HCT116 (cell line): ENCODE measurements around the gene MPIG6B. TPM values are rescaled to one million over a fixed set of nuclear protein-coding genes. Genes with fewer than 3 reads are reported as not detected.

ENCODE experiments used
- ATAC-seq: fragments of 200-7000 bp; cut with Tn5 transposase; 2 replicates; pipeline ENCODE4 v1.9.1; 2020; ENCODE audit warnings: mild to moderate bottlenecking, moderate library complexity
- BruUV-seq: library from RNA; stranded (reverse); fragments of 400-500 nt; replicated peaks from 2 replicates; lab custom pipeline; 2021; lab: Mats Ljungman, UMichigan
- CTCF ChIA-PET: fragments of 300-600 bp; sonication (Branson Sonifier 250); formaldehyde crosslinking; loops from one replicate; lab custom pipeline; 2021; ENCODE audit warnings: antibody characterized with exemption; lab: Charles Lee
- POLR2A ChIA-PET: fragments of 300-600, 350-600 bp; sonication (Branson Sonifier 250); formaldehyde crosslinking; loops from one replicate; lab custom pipeline; 2021; ENCODE audit warnings: antibody characterized with exemption; lab: Charles Lee
- RAD21 ChIA-PET, 2 experiments: fragments of 300-600 bp; sonication (Branson Sonifier 250); formaldehyde crosslinking; loops; one replicate each; lab custom pipeline; 2023; ENCODE audit warnings: low total read pairs in 2 of 2; ENCODE audit not compliant: uncharacterized antibody in 2 of 2, unreplicated experiment in 2 of 2, low non-redundant PET in 1 of 2; lab: Charles Lee
- DNase-seq: peaks from one replicate; pipeline ENCODE4 v3.0.0-alpha.2; 2010; ENCODE audit warnings: low read depth, low spot score
- H2AFZ ChIP-seq: fragments of 200-600 bp; shearing (Covaris generic), sonication (generic); 2 replicates; pipeline ENCODE4 v1.6.1; 2017; ENCODE audit warnings: low read depth, mixed run types, mixed read lengths, antibody characterized with exemption, low read length; ENCODE audit not compliant: poor library complexity, severe bottlenecking
- H3K27ac ChIP-seq: 2 replicates; pipeline ENCODE4 v1.5.1; 2012; ENCODE audit warnings: low read depth, low read length
- H3K27me3 ChIP-seq: fragments of 200-600 bp; sonication (generic); 2 replicates; pipeline ENCODE4 v1.6.1; 2016; ENCODE audit warnings: mixed run types, low read length, mixed read lengths; ENCODE audit not compliant: insufficient read depth
- H3K36me3 ChIP-seq, 2 experiments: fragments of 200-500 bp in 1 of 2; fragments of 200-600 bp in 1 of 2; sonication (Bioruptor generic) in 1 of 2; sonication (generic) in 1 of 2; 2 replicates each; pipeline versions ENCODE4 v1.5.1 to v1.6.1; 2014 to 2016; ENCODE audit warnings: low read length in 2 of 2, inconsistent platforms in 1 of 2, mixed read lengths in 1 of 2, mixed run types in 1 of 2; ENCODE audit not compliant: insufficient read depth in 2 of 2, control insufficient read depth in 1 of 2
- H3K4me1 ChIP-seq, 2 experiments: fragments of 200-600 bp in 1 of 2; sonication (generic) in 1 of 2; 2 replicates each; pipeline versions ENCODE4 v1.5.1 to v1.6.1; 2012 to 2017; ENCODE audit warnings: low read length in 2 of 2, inconsistent platforms in 1 of 2, mild to moderate bottlenecking in 1 of 2, mixed read lengths in 1 of 2, mixed run types in 1 of 2, moderate library complexity in 1 of 2; ENCODE audit not compliant: insufficient read depth in 2 of 2, control insufficient read depth in 1 of 2
- H3K4me2 ChIP-seq: fragments of 200-600 bp; sonication (generic); 2 replicates; pipeline ENCODE4 v1.6.1; 2017; ENCODE audit warnings: mixed run types, low read length, mixed read lengths
- H3K4me3 ChIP-seq, 2 experiments: fragments of 200-600 bp in 1 of 2; sonication (generic) in 1 of 2; replicated peaks in 1 of 2; 2 replicates each; pipeline ENCODE4 v1.5.1; 2011 to 2016; ENCODE audit warnings: low read length in 2 of 2, control low read depth in 1 of 2, low read depth in 1 of 2, mild to moderate bottlenecking in 1 of 2, mixed read lengths in 1 of 2, mixed run types in 1 of 2
- H3K79me2 ChIP-seq: fragments of 200-600 bp; sonication (generic); 2 replicates; pipeline ENCODE4 v1.6.1; 2017; ENCODE audit warnings: mild to moderate bottlenecking, mixed run types, low read length, moderate library complexity, mixed read lengths; ENCODE audit not compliant: insufficient read depth
- H3K9ac ChIP-seq: fragments of 200-600 bp; sonication (generic); 2 replicates; pipeline ENCODE4 v1.6.1; 2016; ENCODE audit warnings: low read length, mixed read lengths
- H3K9me2 ChIP-seq: fragments of 200-600 bp; sonication (generic), shearing (Covaris generic); 2 replicates; pipeline ENCODE4 v1.6.1; 2017; ENCODE audit warnings: mixed run types, mild to moderate bottlenecking, moderate library complexity; ENCODE audit not compliant: insufficient read depth
- H3K9me3 ChIP-seq, 2 experiments: fragments of 200-500 bp in 1 of 2; fragments of 200-600 bp in 1 of 2; sonication (Bioruptor generic) in 1 of 2; sonication (generic) in 1 of 2; 2 replicates each; pipeline ENCODE4 v1.6.1; 2014 to 2017; ENCODE audit warnings: low read length in 2 of 2, mixed read lengths in 2 of 2, inconsistent platforms in 1 of 2, low read depth in 1 of 2, mild to moderate bottlenecking in 1 of 2, mixed run types in 1 of 2, moderate library complexity in 1 of 2; ENCODE audit not compliant: control insufficient read depth in 1 of 2, insufficient read depth in 1 of 2
- H4K20me1 ChIP-seq: fragments of 200-600 bp; sonication (generic), shearing (Covaris generic); 2 replicates; pipeline ENCODE4 v1.6.1; 2017; ENCODE audit warnings: mixed run types, mild to moderate bottlenecking, moderate library complexity; ENCODE audit not compliant: insufficient read depth
- CBX3 ChIP-seq: IDR thresholded peaks from 2 replicates; pipeline ENCODE4 v1.6.1; 2012; ENCODE audit warnings: low read depth
- CEBPB ChIP-seq: IDR thresholded peaks from 2 replicates; pipeline ENCODE4 v1.6.1; 2012; ENCODE audit warnings: low read depth
- CTCF ChIP-seq, 3 experiments: fragments of 200-600 bp in 1 of 3; sonication (generic) in 1 of 3; IDR thresholded peaks in 2 of 3; conservative IDR thresholded peaks in 1 of 3; 2 replicates each; pipeline ENCODE4 v1.5.1; 2012 to 2017; ENCODE audit warnings: low read depth in 2 of 3, low read length in 2 of 3, antibody characterized with exemption in 1 of 3, borderline replicate concordance in 1 of 3, control low read depth in 1 of 3, mild to moderate bottlenecking in 1 of 3, mixed read lengths in 1 of 3, mixed run types in 1 of 3, moderate library complexity in 1 of 3; ENCODE audit not compliant: insufficient read depth in 1 of 3
- EGR1 ChIP-seq: IDR thresholded peaks from 2 replicates; pipeline ENCODE4 v1.6.1; 2012; ENCODE audit warnings: low read depth
- EZH2 ChIP-seq: fragments of 200-600 bp; sonication (generic); IDR thresholded peaks from 2 replicates; pipeline ENCODE4 v1.6.1; 2017; ENCODE audit warnings: antibody characterized with exemption, mixed run types
- EZH2phosphoT487 ChIP-seq: fragments of 200-600 bp; IDR thresholded peaks from 2 replicates; pipeline ENCODE4 v1.6.1; 2018; ENCODE audit warnings: antibody characterized with exemption, borderline replicate concordance
- JUND ChIP-seq: IDR thresholded peaks from 2 replicates; pipeline ENCODE4 v1.6.1; 2012
- MAX ChIP-seq: IDR thresholded peaks from 2 replicates; pipeline ENCODE4 v1.6.1; 2012
- POLR2A ChIP-seq: IDR thresholded peaks from 2 replicates; pipeline ENCODE4 v1.7.0; 2011; ENCODE audit warnings: borderline replicate concordance; ENCODE audit not compliant: insufficient read depth, insufficient read length; ENCODE audit errors: extremely low read depth
- POLR2AphosphoS5 ChIP-seq: IDR thresholded peaks from 2 replicates; pipeline ENCODE4 v1.6.1; 2011; ENCODE audit warnings: mild to moderate bottlenecking, low read depth, low read length, moderate library complexity
- SP1 ChIP-seq: IDR thresholded peaks from 2 replicates; pipeline ENCODE4 v1.6.1; 2012; ENCODE audit warnings: low read depth
- SRF ChIP-seq: IDR thresholded peaks from 2 replicates; pipeline ENCODE4 v1.6.1; 2012; ENCODE audit warnings: low read depth
- TCF7L2 ChIP-seq: IDR thresholded peaks from 2 replicates; pipeline ENCODE4 v1.7.0; 2011; ENCODE audit warnings: borderline replicate concordance, inconsistent platforms; ENCODE audit not compliant: insufficient read depth, insufficient read length; ENCODE audit errors: extremely low read depth
- YY1 ChIP-seq: IDR thresholded peaks from 2 replicates; pipeline ENCODE4 v1.6.1; 2011; ENCODE audit warnings: low read length, low read depth, moderate library complexity, mild to moderate bottlenecking; ENCODE audit not compliant: insufficient replicate concordance; ENCODE audit errors: extremely low read depth
- ZBTB33 ChIP-seq: IDR thresholded peaks from 2 replicates; pipeline ENCODE4 v1.6.1; 2011; ENCODE audit warnings: mild to moderate bottlenecking, low read length, moderate library complexity; ENCODE audit not compliant: insufficient replicate concordance; ENCODE audit errors: extremely low read depth
- ZNF274 ChIP-seq: fragments of 200-500 bp; sonication (Bioruptor generic); IDR thresholded peaks from 2 replicates; pipeline ENCODE4 v1.6.1; 2014; ENCODE audit warnings: mild to moderate bottlenecking, low read depth, low read length, inconsistent platforms
- intact Hi-C: fragments of 100-400 bp; cut with micrococcal nuclease; formaldehyde crosslinking; loops from 2 replicates; pipeline ENCODE4 v1.10.0; 2022
- total RNA-seq: library from RNA; stranded (reverse); gene quantifications from one replicate; pipeline ENCODE4 v1.2.1, GENCODE V29; 2021; ENCODE audit not compliant: unreplicated experiment
- TF ChIP-seq, protein P1 (sequence below): IDR thresholded peaks from 2 replicates; pipeline ENCODE4 v1.6.1; 2012

MPIG6B gene
- total RNA-seq, 1 experiment from 2014 or later: 0.42 TPM

GRCh38 chr6:31687321-31687720, 35.9 kb upstream of the MPIG6B start (continued):
- no peak for TF ChIP-seq ZBTB33
- no peak for TF ChIP-seq SP1
- no peak for TF ChIP-seq SRF
- TF ChIP-seq CTCF (IDR thresholded peaks at IDR 0.05 in 2 of 3, conservative IDR thresholded peaks at IDR 0.05 in 1 of 3; ENCODE audit: borderline replicate concordance in 1 of 3, insufficient read depth in 1 of 3, low read depth in 2 of 3, low read length in 2 of 3): no peak
- no peak for TF ChIP-seq EGR1

GRCh38 chr6:31687860-31688693, 35.1 kb upstream of the MPIG6B start:
- RAD21 ChIA-PET: no interaction called here
- Histone ChIP-seq H3K4me1 (peaks cover 11 to 16% of the 10 kb centered on the region in 2 experiments), H3K4me3 (no peak overlapping the region), H3K79me2 (no peaks in the 10 kb centered on the region), H3K9me3 (no peaks in the 10 kb centered on the region), H4K20me1 (no peaks in the 10 kb centered on the region), H3K27ac (no peak overlapping the region), H3K27me3 (no peaks in the 10 kb centered on the region), H2AFZ (no peak overlapping the region), H3K9me2 (no peaks in the 10 kb centered on the region)
- no peak for ATAC-seq
- intact Hi-C loops: no loop called here
- TF ChIP-seq TCF7L2 (no peak), MAX (no peak), ZNF274 (no peak), CTCF (IDR thresholded peaks at IDR 0.05 in 2 of 3, conservative IDR thresholded peaks at IDR 0.05 in 1 of 3; ENCODE audit: borderline replicate concordance in 1 of 3, insufficient read depth in 1 of 3, low read depth in 2 of 3, low read length in 2 of 3) (no peak), JUND (no peak), EZH2phosphoT487 (no peak), POLR2AphosphoS5 (no peak), CEBPB (no peak), EZH2 (no peak), YY1 (no peak), CBX3 (no peak), POLR2A (no peak)
- TF ChIP-seq, protein P1, sequence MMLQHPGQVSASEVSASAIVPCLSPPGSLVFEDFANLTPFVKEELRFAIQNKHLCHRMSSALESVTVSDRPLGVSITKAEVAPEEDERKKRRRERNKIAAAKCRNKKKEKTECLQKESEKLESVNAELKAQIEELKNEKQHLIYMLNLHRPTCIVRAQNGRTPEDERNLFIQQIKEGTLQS: no peak
- TF ChIP-seq, all 23 proteins: peak for 0
- H3K36me3 ChIP-seq: peaks cover 8 to 25% of the 10 kb centered on the region in 2 experiments; a peak in 2 of 4 replicates
- no peak overlapping the region for H3K4me2 ChIP-seq
- no TSS peak for BruUV-seq
- DNase-seq: no peak
- CTCF ChIA-PET: no interaction called here
- H3K9ac ChIP-seq: no peak overlapping the region
- POLR2A ChIA-PET: no interaction called here
